Stimulated activated naive CD8-positive, alpha-beta T cell treated with anti-CD3 and anti-CD28 coated beads, Interleukin-15, Interleukin-2, amounts not matched to agents 100 U/mL and 50 U/mL, for 24 hours (primary cell): ENCODE data around the gene BBLN.

ENCODE experiments used
- ATAC-seq: fragments of 150-1000 bp; cut with Tn5 transposase; one replicate; pipeline ENCODE4 v1.10.0; 2021
- DNase-seq: peaks from one replicate; pipeline ENCODE4 v3.0.0; 2021

BBLN gene

DNA sequence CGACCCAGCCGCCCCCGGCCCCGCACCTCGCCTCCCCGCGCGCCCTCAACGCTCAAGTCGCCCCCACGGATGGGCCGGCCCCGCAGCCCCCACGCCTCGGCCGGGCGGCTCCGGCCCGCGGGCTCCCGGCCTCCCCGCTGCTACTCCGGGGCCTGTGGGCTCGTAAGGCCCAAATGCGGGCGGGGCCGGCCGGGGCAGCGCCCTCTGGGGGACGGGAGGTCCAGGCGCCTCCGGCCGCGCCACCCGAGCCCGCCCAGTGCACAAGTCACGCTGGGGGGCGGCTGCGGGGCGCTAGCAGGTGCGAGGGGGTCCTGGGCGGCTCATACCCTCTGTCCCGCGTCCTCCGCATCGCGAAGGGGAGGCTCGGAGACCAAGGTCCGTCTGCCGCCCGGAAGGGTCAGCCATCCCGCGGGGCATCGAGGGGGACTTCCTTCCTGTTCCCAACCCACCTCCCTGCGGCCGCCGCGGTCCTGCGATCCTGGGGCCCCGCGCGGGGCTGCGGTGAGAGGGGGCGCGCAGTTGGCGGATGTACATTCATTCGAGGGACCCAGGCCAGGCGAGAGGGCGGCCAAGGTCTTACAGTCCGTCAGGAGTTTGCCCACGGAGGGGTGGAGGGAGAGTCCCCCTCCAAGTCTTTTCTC, 31.5 kb downstream of the BBLN start, which contains the start of gene CIZ1:
TSS of gene CIZ1 (minus strand) at position 167 of the 641 bp plus-strand sequence. CDS start 715 bp downstream, outside the sequence.
- ATAC-seq (peak; percentile 95), DNase-seq (peak; percentile 83)

DNA sequence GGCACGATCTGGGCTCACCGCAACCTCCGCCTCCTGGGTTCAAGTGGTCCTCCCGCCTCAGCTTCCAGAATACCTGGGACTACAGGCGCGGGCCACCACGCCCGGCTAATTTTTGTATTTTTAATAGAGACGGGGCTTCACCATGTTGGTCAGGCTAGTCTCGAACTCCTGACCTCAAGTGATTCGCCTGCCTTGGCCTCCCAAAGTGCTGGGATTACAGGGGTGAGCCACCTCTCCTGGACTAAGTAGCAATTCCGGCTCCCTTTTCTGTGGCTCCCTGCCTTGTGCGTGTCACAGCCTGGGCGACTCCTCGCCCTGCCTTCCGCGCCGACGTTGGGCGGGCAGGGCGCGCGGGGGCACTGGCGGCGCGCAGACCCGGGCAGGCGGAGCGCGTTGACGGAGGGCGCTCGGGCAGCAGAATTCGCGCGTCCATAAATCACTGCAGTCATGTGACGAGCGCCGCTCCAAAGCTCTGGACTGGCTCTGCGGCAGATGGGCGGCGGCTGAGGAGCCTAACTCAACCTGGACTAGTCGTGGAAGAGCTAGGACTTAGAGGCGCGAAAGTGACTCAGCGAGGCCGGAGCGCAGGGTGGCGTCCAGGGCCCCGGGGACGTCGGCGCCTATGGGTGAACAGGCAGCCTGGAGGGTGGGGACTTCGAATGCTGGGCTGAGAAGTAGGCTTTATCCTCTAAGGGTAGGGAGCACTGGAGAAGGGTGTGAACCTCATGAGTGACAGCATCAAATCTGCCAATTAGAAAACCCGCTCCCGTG, 32.7 kb downstream of the BBLN start:
- DNase-seq (no peak), ATAC-seq (no peak)

GRCh38 chr9:128193469-128194096, 33.5 kb downstream of the BBLN start:
- DNase-seq (no peak), ATAC-seq (no peak)

GRCh38 chr9:128201441-128202369, 41.6 kb downstream of the BBLN start:
- peak; percentile 30 for DNase-seq
- ATAC-seq: peak; percentile 77

GRCh38 chr9:128202648-128203023, 42.6 kb downstream of the BBLN start:
- ATAC-seq (no peak), DNase-seq (no peak)

DNA sequence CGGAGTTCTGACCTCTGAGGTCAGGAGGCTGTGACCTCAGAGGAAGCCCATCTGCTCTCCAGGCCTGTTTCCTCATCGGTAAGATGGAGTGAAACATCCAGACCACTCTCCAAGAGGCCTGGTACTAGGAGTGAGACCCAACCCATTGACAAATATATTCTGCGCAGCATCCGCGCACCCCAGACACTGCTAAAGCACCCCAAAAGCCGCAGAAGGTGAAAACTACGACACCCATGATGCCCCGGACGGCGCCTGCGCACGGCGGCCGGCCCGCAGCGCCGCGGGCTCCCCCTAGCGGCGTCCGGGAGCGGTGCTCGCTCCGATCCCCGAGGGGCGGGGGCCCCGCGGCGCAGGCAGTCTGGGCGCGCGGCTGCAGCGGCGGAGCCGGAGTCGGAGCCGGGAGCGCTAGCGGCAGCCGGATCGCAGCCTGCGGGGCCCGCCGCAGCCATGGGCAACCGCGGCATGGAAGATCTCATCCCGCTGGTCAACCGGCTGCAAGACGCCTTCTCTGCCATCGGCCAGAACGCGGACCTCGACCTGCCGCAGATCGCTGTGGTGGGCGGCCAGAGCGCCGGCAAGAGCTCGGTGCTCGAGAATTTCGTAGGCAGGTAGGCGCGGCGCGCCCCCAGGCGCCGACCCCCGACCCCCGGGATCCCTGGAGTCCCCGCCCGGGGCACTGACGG, 43.1 kb downstream of the BBLN start, which contains the start of gene DNM1:
TSS of gene DNM1 (plus strand) at position 356 of the 683 bp plus-strand sequence. CDS start at position 448, 92 bp downstream.
- peak; percentile 80 for ATAC-seq
- peak; percentile 78 for DNase-seq

DNA sequence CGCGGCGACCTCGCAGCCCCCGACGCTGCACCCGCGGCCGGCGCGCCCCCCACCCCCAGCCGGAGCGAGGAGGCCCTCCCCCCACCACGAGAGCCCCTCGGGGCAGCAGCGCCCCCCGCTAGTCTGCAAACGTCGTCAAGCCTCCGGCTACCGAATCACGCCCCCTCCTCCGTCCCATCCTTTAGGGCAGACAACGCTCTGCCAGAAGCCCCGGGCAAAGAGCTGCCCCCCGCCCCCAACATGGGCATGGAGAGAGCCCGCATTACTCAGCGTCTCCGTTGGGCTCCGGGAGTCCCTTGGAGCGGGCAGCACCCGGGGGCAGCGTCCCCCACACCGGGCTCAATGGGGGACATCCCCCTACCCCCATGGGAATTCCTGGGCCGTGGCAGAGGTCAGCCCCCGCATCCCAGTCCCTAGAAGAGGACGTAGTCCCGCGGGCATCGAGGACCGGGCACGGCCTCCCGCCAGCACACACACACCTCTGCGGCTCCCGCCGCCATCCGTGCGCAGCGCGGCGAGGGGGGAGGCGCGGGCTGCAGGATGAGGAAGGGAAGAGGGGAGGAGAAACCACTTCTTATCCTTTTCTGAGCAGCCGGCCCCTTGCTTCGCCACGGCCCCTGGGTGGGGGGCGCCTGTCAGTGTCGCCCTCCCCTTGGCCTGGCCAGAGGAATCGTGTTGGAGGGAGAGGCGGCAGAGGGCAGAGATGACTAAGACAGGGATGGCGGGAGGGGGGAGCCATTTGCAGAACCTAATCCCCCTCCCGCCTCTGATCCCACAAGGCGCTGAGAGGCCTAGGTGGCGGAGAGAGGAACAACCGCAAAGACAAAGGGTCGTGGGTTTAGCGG, 43.9 kb downstream of the BBLN start:
- ATAC-seq (no peak), DNase-seq (peak; percentile 24)

GRCh38 chr9:128204858-128205257, 44.8 kb downstream of the BBLN start:
- ATAC-seq (no peak), DNase-seq (no peak)

DNA sequence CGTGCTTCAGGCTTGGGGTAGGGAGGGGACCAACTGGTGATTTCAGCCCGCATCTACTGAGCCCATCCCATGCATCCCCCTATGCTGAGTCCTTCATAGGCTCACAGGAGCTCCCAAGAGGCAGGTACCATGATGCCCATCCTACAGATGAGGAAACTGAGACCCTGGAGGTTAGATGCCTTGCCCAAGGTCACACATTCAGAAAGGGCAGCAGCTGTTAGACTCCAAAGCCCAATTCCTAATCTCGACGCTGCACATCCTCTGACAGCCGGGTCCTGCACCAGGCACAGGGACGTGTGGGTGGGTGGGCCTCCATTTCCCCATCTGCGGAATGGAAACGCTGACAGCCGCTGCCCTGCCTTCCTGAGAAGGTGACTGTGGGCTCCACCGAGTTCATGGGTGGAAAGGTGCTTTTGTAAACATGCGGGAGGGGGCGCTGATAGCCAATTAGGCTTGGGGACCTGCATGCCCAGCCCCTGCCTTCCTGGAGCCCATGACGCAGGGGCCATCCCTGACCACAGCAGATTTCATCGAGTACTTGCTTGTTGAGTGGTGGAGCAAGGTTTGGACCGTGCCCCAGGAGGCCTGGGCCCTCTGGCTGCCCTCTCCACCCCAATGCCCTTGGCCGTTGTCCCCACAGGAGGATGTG, 45.4 kb downstream of the BBLN start:
- no peak for ATAC-seq
- no peak for DNase-seq

DNA sequence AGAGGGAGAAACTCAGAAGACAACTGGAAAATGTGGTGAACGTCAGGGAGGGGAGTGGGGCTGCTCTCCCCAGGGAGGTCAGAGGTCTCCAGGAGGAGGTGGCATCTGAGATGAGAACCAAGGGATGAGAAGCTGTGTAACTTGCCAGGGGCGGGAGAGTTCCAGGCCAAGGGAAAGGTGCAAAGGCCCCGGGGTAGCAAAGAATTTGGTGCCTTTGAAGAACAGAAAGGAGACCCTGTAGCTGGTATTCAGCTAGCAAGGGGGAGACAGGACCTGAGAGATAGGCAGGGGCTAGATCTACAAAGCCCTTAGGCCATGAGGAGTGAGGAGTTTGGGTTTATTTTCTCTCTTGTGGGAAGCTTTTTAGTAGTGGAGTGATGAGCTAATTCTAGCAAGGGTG, 46.4 kb downstream of the BBLN start:
- no peak for DNase-seq
- ATAC-seq: no peak

- ATAC-seq (no peak), DNase-seq (no peak)
These were observed 47.1 kb downstream of the BBLN start for GRCh38 chr9:128206916-128207910.

DNA sequence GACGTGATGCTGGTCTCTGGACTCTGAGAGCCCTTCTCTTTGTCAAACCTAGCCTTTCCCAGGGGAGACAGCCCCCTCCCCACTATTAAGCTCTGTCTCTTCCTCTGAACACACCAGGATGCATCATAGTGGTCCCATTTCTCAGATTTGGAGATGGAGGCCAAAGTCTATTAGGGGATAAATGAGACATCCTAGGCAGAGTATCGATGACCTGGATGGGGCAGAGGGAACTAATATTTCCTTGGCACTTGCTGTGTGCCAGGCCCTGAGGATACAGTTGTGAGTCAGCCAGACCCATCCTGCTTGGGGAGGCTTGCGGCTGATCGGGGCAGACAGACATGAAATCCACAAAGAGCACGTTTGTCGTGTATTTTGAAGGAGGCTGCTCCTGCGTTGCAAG, 48.3 kb downstream of the BBLN start:
- DNase-seq (no peak), ATAC-seq (no peak)

DNA sequence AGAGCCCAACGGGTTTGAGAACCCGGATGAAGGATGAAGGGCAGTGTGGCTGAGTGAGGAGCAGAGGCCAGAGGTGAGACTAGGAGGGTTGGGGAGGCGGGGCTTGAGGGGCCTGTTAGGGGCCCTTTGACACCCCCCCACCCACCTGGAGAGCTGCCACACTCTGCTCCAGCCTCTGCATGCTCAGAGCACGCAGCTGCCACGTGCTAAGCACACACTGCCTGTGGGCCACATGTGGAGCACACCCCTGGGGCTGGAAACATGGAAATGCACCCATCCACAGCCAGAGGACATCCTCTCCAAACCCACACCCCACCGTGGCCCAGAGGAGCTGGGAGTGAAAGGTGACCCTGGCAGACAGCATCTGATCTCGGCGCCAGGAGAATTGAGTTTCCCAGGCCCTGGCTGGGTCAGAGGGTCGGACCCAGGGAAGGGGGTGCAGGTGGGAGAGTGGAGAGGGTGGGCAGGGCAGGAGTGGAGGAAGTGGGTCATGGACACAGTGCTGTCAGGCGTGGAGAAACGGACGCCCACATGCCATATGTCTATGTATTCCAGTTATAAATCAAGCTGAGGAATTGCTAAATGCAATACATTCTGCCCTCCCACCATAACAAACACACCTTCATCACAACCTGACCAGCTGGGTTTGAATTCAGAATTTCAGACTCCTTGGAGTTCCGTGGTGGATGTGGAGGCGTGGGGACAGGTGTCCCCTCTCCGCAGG, 49.0 kb downstream of the BBLN start:
- DNase-seq (no peak), ATAC-seq (no peak)

GRCh38 chr9:128211186-128211980, 51.3 kb downstream of the BBLN start:
- DNase-seq: no peak
- no peak for ATAC-seq

DNA sequence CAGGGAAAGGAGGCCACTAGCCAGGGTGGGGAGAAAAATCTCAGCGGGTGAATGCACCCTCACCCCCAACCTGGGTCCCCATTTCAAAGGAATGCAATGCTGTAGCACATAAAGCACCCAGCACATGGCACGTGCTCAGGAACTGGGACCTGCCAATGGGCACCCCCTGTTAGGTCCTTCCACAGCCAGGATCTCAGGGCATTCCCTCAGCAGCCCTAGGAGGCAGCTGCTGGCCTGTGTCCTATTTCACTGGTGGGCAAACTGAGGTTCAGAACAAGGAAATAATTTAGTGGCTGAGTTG, 51.9 kb downstream of the BBLN start:
- ATAC-seq (no peak), DNase-seq (no peak)
